ENCODE data around the gene KIAA0513. TPM values are rescaled to one million over a fixed set of nuclear protein-coding genes. Genes with fewer than 3 reads are reported as not detected.
"Not testable (repeated sequence)": the region's sequence is repeated elsewhere in the genome, so short reads cannot be mapped to it uniquely, and the experiment has no call there.

KIAA0513 gene
- polyA plus RNA-seq, 5 donors: 4.6 to 9.3 (median 5.6) TPM

DNA sequence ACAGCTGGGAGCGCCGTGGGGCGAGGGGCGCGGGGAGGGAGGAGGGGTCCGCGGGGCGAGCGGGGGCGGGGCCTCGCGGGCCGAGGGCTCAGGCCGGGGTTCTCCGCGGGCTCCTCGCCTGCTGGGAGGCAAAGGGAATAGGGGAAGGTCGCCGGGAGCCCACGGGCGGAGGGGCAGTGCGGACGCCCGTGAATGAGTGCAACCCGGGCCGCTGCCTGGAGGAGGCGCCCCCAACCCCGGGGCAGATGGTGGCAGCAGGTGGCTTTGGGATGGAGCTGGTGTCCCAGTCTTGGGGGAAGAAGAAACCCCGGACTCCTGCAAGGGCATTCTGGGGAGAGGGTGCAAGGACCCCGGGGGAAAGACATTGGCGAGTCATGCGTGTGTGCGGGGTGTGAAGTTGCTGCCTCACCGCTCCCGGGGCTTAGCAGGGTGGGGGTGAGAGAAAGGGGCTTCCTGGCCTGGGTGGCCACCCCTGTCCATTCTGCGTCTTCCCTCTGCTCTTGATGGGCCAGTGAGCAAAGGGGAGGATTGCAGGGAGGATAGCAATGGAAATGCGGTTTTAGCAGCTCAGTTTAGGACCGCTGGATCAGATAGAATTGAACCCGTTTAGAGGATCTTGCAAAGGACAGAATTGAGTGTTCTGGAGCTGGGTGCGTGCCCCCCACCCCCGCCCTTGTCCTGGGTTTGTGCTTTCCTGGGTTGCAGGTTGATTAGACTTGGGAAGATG, 526 bp downstream of the KIAA0513 start:
- no peak for DNase-seq

DNA sequence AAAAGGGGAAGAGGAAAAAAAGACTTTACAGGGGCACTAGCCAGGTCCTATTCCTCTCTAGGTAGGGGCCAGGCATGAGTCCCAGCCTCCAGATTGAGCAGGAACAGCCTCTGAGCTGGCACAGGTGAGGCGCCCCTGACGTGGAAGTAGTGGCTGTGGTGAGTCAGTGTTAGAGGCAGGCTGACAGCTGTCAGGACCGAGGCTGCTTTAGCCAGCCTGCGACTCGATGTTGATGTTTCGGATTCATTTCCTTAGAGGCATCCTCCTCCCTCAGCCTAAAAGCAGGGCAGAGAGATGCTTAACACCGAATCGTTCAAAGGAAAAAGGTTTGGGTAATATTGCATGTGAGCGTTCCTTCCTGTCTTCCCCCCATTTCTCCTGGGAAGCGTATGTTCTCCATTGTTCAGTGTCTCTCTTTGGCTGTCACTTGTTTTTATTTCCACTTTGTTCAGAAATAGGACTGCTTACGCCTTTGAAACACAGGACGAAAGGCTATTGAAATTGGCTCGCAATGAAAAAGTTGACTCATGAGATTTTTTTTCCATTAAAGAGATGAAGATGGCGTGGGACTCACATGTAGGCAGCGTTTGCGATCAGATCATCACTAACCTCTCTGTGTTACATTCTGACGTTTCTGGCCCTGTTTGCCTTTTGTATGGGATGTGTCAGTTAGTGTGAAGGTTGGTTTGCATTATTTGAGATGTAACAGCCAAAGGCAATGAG, 1.3 kb downstream of the KIAA0513 start:
- no peak for DNase-seq

DNA sequence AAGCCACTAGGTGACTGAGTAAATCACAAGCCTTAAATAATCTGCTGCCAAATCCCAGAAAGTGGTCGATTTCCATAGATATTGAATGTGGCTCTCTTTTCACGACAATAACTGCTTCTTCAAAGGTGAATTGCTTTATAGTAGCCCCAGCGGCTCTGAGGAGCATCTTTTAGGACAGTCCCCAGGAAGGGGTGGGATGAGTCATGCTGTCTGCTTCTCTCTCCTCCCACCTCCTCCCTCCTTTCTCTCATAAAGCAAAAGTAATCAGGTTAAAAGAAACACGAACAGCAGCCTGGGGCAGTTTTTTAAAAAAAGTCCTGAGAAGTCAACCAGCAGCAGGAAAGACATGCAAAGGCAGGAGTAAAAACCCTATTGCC, 1.8 kb downstream of the KIAA0513 start:
- no peak for DNase-seq

DNA sequence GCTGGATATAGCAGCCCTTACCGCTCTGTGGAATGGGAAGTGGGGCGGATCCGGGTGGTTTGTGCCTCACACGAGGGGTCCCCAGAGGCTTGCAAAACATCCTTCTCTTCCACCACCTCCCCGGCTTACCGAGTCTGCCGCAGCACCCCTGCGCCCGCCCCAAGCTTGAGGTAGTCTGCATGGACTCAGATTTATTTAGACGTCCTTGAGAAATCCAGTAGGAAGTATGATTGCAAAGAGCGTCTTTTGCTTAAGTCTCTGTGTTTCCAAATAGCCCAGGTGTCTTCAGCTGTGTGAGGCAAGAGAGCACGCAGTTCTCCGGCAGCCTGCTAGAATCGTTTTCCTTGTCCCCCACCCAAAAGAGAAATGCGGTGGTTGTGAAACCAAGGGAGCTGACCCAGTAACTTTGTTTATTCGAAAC, 2.4 kb downstream of the KIAA0513 start:
- peak in 1 of 2 donors; percentile 62 for DNase-seq

DNA sequence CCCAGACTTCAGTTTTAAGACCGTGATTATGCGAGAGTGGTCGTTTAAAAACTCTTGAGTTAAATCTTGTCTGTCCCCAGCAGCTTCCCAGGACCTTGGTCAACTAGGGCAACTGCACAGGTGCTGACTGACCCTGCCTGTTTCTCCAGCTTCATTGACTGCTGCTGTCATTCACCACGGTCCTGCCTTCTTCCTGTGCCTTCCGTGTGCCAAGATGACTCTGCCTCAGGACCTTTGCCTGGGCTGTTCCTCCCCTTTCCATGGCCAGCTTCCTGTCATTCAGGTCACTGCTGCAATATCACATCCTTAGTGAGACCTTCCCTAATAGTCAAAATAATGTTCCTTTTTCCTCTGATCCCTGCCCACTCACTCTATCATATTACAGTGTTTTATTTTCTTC, 3.9 kb downstream of the KIAA0513 start:
- no peak for DNase-seq

DNA sequence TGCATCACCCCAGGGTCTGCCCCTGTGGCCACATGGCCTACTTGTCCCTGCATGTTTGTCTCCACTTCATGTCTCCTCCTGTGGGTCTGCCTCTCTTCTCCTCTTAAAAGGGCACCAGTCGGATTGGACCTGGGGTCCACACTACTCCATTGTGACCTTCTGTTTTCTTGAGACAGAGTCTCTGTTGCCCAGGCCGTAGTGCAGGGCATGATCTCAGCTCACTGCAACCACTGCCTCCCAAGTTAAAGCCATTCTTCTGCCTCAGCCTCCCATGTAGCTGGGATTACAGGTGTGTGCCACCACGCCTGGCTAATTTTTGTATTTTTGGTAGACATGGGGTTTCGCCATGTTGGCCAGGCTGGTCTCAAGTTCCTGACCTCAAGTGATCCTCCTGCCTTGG, 4.6 kb downstream of the KIAA0513 start:
- not testable (repeated sequence) for DNase-seq

DNA sequence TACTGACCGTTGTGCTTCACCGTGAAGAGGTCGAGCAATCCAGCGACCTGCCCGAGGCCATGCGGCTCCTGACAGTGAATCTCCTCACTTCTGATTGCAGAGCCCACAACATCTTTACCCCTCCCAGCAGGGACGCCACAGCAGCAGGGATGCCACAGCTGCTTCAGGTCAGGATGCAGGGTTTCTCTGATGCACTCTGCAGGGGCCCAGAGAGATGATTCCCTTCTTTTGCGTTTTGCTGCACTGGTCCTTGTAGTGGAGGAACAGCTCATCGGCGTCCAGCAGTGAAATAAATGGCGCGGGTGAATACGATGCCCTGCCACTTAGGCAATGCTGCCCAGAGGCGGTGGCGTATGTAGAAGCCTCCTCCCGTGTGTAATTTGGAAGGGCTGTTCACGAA, 5.6 kb downstream of the KIAA0513 start:
- DNase-seq: no peak

DNA sequence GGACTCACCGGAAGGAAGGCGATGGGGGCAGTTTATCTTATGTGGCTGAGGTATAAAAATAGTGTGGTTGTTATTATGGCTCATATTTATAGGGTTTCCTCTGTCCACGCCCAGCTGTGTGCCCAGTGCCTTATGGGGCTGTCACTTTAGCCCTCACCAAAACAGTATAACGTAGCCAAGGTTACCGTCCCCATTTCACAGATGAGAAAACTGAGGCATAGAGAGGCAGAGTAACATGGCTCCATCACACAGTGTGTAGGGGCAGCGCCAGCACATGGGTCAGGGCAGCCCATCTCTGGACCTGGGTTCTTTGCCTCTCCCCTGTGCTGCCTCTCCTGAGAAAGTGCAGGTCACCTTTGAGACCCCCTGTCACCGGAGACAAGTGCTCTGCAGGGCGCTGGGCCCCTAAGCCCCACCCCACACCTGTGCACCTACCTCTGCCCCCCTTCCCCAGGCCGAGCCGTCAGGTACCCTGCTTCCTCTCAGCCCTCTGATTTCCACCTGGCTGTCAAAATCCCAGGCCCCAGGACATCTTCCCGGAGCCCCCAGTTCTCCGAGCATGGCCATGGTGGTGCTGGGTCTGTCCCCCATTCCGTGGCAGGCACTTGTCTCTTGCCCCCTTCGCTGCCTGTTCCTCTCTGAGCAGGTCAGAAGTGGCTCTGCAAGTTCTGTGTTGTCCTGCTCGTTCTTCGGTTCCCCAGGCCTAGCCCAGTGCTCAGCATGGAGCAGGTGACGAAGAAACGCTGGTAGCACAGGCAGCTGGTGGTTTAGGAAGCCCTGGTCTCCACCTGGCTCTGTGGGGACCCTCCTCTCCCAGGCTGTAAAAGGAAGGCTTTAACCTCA, 7.2 kb downstream of the KIAA0513 start:
- DNase-seq: no peak

DNA sequence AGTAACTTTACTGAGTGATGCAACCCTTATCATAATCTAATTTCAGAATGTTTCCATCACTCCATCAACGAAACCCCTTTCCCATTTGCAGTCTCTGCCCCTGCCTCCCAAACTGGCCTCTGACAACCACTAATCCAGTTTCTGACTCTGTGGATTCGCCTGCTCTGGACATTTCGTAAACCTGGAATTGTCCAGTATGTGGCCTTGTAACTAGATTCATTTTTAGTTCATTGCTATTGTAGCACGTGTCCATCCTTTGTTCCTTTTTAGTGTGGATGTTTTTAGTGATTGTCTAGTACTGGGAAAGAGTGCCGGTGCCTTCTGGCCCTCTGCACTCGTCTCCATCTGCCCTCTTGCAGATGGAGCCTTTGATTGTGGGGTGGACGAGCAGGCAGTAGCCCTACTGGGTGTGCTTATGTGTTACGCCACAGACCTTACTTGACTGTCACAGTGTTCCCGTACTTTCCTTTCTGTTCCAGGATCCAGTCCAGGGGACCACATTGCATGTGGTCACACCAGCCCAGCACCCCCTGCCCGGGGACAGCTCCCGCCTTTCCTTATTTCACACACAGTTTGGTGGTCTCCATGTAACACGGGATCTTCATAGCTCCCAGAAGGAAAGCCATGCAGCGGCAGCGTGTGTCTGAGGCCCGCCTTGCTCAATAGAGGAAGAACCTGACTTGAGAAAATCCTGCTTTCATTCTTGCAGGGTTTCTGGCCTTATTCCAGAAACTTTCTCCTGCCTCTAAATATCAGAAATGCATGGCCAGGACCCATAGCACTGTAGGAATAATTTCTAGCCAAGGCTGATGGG, 8.8 kb downstream of the KIAA0513 start:
- DNase-seq: no peak

DNA sequence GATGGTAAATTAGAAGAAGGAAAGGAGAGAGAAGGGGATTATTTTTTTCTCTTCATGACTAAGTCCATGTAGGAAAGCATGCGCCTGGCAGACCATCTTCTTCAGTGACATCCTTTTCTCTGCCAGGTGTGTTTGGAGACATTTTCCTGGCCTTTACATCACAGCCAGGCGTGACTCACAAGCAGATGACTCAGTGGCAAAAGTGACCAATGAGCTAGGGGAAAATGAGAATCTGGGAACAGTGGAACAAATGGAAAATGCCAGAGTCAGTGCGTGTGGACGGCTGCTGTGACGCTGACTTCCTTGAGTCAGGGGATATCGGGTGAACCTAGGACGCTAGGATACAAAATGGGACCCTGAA, 9.4 kb downstream of the KIAA0513 start:
- DNase-seq: no peak

DNA sequence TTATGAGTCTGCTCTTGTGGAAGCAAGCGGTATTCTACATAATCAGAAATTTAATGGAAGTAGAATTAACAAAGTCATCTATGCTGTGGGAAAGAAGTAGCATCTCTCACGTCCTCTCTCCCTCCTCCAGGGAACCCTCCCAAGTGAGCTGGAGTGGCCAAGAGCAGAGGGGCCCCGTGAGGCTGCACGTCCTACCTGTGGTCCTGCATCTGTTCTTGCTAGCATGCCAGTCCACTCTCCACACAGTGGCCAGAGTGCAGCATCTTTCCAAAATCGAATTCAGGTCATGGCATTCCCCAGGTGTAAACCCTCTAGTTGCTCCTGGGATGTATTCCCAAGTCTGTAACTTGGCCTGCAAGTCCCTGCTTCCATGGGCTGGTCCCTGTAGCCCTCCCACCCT, 10.1 kb downstream of the KIAA0513 start:
- DNase-seq: no peak

DNA sequence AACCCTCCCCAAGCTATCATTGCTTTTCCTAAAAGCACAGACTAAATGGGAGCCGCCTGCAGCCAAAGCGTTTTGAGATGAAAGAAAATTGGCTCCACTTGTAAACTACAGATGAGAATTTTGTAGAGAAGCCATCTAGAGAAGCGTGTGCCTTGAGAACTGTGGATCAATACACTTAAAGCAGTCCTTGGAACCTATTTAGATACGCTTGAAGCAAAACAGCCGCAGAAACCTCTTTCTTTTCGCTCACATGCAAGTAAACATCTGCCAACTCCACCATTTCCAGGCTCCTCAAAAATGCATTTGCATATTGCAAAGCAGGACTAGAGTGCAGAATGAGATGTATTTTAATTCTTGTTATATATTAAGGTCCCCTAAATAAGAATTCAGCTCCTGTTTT, 13.1 kb downstream of the KIAA0513 start:
- DNase-seq: no peak

DNA sequence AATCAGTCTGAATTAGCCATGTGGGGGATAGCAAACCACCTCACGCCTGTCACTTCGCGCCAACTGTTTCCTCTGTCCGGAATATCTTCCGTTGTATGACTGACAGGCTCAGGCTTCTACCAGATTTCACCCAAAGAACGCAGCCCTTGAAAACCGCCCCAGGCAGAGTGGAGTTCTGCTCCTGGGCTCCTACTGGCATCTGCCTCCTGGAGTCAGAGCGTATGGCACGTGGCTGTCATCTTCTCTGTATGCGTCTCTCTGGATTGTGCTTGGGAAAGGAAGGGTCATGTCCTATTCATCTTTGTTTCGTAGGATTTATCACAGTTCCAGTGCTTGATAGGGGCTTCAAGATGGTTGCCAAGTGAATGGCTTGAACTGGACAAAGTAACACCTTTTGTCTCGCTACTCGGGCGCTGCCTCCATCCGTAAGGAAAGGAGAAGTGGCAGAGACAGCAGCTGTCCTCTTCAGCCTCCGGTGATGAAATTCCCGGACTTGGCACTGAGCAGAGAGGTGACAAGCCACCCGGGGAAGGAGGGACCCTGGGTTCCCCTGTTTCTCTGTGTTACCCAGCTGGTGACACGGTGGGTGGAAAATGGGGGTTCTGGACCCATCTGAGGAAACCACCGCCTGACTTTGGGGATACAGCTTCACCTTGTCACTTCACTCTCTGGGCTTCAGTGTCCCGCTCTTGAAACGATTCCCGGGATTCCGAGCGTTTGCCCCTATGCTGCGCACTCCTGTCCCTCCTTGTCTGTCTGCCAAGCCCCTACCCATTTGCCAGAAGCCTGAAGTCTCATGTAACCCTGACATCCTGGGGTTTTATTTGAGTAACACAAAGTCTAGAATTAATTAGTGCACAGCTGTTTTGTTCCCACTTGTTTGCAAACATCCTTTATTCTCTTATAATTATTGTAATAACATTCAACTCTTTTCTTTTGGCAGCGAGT, 13.9 kb downstream of the KIAA0513 start:
- DNase-seq: no peak

DNA sequence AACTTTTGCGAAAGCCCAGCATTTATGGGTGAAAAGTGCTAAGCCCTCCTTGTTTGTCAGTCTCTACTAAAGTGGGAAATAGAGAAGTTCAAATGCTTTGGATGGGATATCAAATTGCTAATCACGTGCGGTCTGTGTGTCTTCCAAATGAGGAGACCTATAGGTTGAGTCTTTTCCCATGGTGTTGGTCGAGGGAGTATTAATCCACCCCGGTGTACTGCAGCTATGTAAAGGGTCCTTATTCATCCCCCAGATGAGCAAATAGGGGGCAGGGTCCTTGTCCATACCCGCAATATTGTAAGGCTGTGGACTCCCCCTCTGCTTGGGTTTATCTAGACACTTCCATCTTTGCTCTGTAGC, 14.6 kb downstream of the KIAA0513 start:
- DNase-seq: no peak

DNA sequence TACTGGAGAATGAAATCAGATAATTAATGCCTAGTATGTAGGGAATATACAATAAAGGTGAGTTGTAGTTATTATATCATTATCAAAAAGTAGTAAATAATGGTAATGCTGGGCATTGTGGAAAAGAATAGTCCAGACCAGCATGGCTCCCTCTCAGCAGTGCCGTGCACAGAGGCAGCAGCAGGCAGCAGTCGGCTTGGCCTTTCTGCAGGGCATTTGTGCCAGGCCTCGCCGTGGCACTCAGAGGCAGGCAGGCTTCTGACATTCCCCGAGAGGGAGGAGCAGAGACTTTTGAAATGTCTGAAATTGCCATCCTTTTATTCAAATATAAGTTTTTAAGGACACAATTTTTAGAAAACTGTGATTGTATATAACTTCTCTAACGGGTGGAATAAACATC, 15.0 kb downstream of the KIAA0513 start:
- DNase-seq: no peak

DNA sequence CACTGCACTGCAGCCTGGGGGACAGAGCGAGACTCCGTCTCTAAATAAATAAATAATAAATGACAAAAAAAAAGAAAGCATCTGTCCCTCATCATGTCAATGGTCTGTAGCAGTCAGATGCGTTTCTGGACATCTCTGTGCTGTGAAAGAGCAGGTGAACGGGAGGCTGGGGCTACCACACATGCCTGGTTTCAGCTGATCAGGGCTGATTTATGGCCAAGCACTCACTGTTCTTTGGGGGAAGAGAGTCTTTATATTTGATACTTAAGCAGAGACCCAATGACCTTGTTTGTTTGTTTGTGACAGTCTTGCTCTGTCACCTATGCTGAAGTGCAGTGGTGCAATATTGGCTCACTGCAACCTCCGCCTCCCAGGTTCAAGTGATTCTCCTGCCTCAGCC, 17.5 kb downstream of the KIAA0513 start:
- no peak for DNase-seq

DNA sequence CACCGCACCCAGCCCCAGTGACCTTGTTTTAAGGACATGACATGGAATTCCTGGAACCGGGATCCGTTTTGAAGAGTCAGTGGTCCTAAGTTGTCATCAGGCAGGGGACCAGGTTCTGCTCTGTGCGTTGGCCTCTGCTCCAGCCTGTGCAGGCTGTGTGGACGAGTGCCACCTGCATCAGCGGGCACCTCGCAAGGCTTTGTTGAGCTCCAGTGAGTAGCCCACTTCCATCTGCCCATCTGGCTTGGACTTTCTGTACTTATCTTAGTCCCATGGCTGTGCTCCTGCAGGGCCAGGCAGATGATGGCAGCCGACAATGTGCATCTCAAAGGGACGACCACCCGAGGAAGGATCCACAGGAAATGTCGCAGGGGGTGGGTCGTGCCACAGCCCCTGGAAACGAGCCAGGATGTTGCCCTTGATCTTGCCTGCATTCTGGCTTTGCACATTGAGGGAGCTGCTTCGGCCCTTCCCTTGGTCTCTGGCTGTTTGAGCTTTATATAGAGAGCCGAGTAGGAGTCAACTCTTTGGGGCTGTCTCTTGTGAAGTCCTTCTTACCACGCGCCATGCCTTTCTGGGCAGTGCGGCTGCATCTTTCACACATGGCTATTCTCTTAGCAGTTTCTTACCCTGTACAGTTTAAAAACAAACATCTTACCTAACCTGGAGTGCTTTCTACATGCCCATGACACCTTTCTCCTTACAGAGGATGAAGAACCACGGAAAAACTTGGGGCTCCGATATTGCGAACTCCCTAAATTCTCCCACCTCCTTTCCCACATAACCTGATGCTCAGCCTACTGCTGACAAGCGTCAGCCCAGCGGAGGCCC, 18.3 kb downstream of the KIAA0513 start:
- no peak for DNase-seq

DNA sequence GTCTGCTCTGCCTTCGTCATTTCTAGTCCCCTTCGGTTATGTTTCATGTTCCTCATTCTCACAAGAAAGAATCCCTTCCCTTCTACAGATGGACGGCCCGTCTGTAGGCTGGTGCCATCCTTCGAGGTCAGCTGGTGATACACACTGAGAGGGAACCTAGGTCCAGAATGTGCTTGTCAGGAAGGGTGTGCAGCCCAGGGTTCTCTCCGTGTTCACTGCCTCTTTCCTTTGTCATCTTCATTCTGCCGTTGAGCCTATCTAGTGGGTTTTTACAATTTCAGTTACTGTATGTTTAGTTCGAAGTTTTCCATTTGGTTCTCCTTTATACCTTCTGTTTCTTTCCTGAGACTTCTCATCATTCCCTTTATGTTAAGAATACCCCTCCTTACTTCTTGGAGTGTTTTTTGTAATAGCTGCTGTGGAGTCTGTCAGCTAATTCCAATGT, 18.9 kb downstream of the KIAA0513 start:
- no peak for DNase-seq
